H9 (cell line): ENCODE data around the gene UMPS. TPM values are rescaled to one million over a fixed set of nuclear protein-coding genes. Genes with fewer than 3 reads are reported as not detected.

ENCODE experiments used
- DNase-seq: peaks from one replicate; pipeline ENCODE4 v3.0.0-alpha.2; 2017
- H2AFZ ChIP-seq: one replicate; pipeline ENCODE4 v1.6.1; 2013; ENCODE audit warnings: mild to moderate bottlenecking, low read length, control low read depth, moderate library complexity
- H2AK5ac ChIP-seq: 2 replicates; pipeline ENCODE4 v1.6.1; 2013; ENCODE audit warnings: low read length, control low read depth, mixed read lengths; ENCODE audit not compliant: insufficient read length
- H2BK120ac ChIP-seq: one replicate; pipeline ENCODE4 v1.6.1; 2013; ENCODE audit warnings: low read depth, mild to moderate bottlenecking, low read length, control low read depth, inconsistent platforms; ENCODE audit not compliant: poor library complexity, severe bottlenecking
- H2BK12ac ChIP-seq: 2 replicates; pipeline ENCODE4 v1.6.1; 2013; ENCODE audit warnings: low read length, control low read depth, mixed read lengths, low read depth; ENCODE audit not compliant: insufficient read length
- H2BK15ac ChIP-seq: 2 replicates; pipeline ENCODE4 v1.6.1; 2013; ENCODE audit warnings: low read depth, low read length, control low read depth
- H2BK20ac ChIP-seq: one replicate; pipeline ENCODE4 v1.6.1; 2013; ENCODE audit warnings: low read depth, mild to moderate bottlenecking, low read length, control low read depth, inconsistent platforms; ENCODE audit not compliant: poor library complexity, severe bottlenecking
- H2BK5ac ChIP-seq: 2 replicates; pipeline ENCODE4 v1.6.1; 2013; ENCODE audit warnings: low read length, control low read depth, mixed read lengths; ENCODE audit not compliant: insufficient read length
- H3K14ac ChIP-seq: 2 replicates; pipeline ENCODE4 v1.6.1; 2013; ENCODE audit warnings: low read length, control low read depth; ENCODE audit not compliant: insufficient read depth
- H3K18ac ChIP-seq: 2 replicates; pipeline ENCODE4 v1.6.1; 2013; ENCODE audit warnings: low read depth, mild to moderate bottlenecking, mixed read lengths, low read length, control low read depth; ENCODE audit not compliant: insufficient read length
- H3K23ac ChIP-seq: 2 replicates; pipeline ENCODE4 v1.6.1; 2013; ENCODE audit warnings: low read length, control low read depth, mixed read lengths, low read depth; ENCODE audit not compliant: insufficient read length
- H3K23me2 ChIP-seq: 2 replicates; pipeline ENCODE4 v1.6.1; 2013; ENCODE audit warnings: low read depth, mild to moderate bottlenecking, mixed read lengths, low read length, control low read depth; ENCODE audit not compliant: insufficient read length, poor library complexity, severe bottlenecking
- H3K27ac ChIP-seq: 2 replicates; pipeline ENCODE4 v1.5.1; 2013; ENCODE audit warnings: low read length, control low read depth, mixed read lengths, low read depth; ENCODE audit not compliant: insufficient read length
- H3K27me3 ChIP-seq: 2 replicates; pipeline ENCODE4 v1.6.1; 2013; ENCODE audit warnings: low read length, control low read depth, inconsistent platforms; ENCODE audit not compliant: insufficient read depth
- H3K4ac ChIP-seq: 2 replicates; pipeline ENCODE4 v1.6.1; 2013; ENCODE audit warnings: low read depth, mild to moderate bottlenecking, control low read depth, inconsistent platforms, low read length, moderate library complexity
- H3K4me1 ChIP-seq: 2 replicates; pipeline ENCODE4 v1.6.1; 2013; ENCODE audit warnings: low read length, control low read depth, inconsistent platforms; ENCODE audit not compliant: insufficient read depth
- H3K4me2 ChIP-seq: 2 replicates; pipeline ENCODE4 v1.6.1; 2013; ENCODE audit warnings: low read length, control low read depth, mixed read lengths; ENCODE audit not compliant: insufficient read length, insufficient read depth
- H3K56ac ChIP-seq: 2 replicates; pipeline ENCODE4 v1.6.1; 2013; ENCODE audit warnings: low read depth, mild to moderate bottlenecking, mixed read lengths, low read length, control low read depth; ENCODE audit not compliant: insufficient read length
- H3K79me1 ChIP-seq: 2 replicates; pipeline ENCODE4 v1.6.1; 2013; ENCODE audit warnings: low read depth, mild to moderate bottlenecking, moderate library complexity, low read length, control low read depth, inconsistent platforms; ENCODE audit not compliant: insufficient read depth, poor library complexity, severe bottlenecking
- H3K79me2 ChIP-seq: 2 replicates; pipeline ENCODE4 v1.6.1; 2013; ENCODE audit warnings: low read length, control low read depth, inconsistent platforms; ENCODE audit not compliant: insufficient read depth
- H3K9ac ChIP-seq: 2 replicates; pipeline ENCODE4 v1.6.1; 2013; ENCODE audit warnings: low read length, control low read depth, mixed read lengths; ENCODE audit not compliant: insufficient read length; ENCODE audit errors: extremely low read depth
- H3K9me3 ChIP-seq: one replicate; pipeline ENCODE4 v1.6.1; 2013; ENCODE audit warnings: low read depth, low read length, inconsistent platforms; ENCODE audit not compliant: control insufficient read depth
- H3T11ph ChIP-seq: one replicate; pipeline ENCODE4 v1.6.1; 2013; ENCODE audit warnings: mild to moderate bottlenecking, low read length, control low read depth, inconsistent platforms
- H4K20me1 ChIP-seq: one replicate; pipeline ENCODE4 v1.6.1; 2013; ENCODE audit not compliant: control insufficient read depth, insufficient read length, insufficient read depth
- H4K5ac ChIP-seq: 2 replicates; pipeline ENCODE4 v1.6.1; 2013; ENCODE audit warnings: low read depth, mild to moderate bottlenecking, mixed read lengths, low read length, control low read depth; ENCODE audit not compliant: insufficient read length
- H4K8ac ChIP-seq: replicated peaks from 2 replicates; pipeline ENCODE4 v1.6.1; 2013; ENCODE audit warnings: low read length, control low read depth, mixed read lengths, low read depth; ENCODE audit not compliant: insufficient read length
- H4K91ac ChIP-seq: 2 replicates; pipeline ENCODE4 v1.6.1; 2013; ENCODE audit warnings: low read depth, mild to moderate bottlenecking, moderate library complexity, mixed read lengths, low read length, control low read depth; ENCODE audit not compliant: insufficient read length
- H3K27ac Mint-ChIP-seq, 3 experiments: 2 replicates in 2 of 3; 3 replicates in 1 of 3; pipeline ENCODE4 v1.8.0; 2020 to 2021; ENCODE audit warnings: mixed read lengths in 3 of 3, mild to moderate bottlenecking in 1 of 3, moderate library complexity in 1 of 3
- H3K27me3 Mint-ChIP-seq: 2 replicates; pipeline ENCODE4 v1.8.0; 2021; ENCODE audit warnings: low read depth, mild to moderate bottlenecking, moderate library complexity, mixed read lengths
- H3K36me3 Mint-ChIP-seq, 3 experiments: 2 replicates in 2 of 3; 3 replicates in 1 of 3; pipeline ENCODE4 v1.8.0; 2020 to 2021; ENCODE audit warnings: low read depth in 3 of 3, mixed read lengths in 3 of 3; ENCODE audit not compliant: insufficient read depth in 1 of 3
- H3K4me1 Mint-ChIP-seq, 2 experiments: 2 replicates each; pipeline ENCODE4 v1.8.0; 2020; ENCODE audit warnings: mixed read lengths in 2 of 2
- H3K4me3 Mint-ChIP-seq, 2 experiments: 2 replicates in 1 of 2; 3 replicates in 1 of 2; pipeline ENCODE4 v1.8.0; 2020 to 2021; ENCODE audit warnings: mild to moderate bottlenecking in 2 of 2, mixed read lengths in 2 of 2, moderate library complexity in 1 of 2
- H3K9me3 Mint-ChIP-seq, 2 experiments: 2 replicates in 1 of 2; 3 replicates in 1 of 2; pipeline ENCODE4 v1.8.0; 2020; ENCODE audit warnings: mild to moderate bottlenecking in 2 of 2, mixed read lengths in 2 of 2, moderate library complexity in 1 of 2
- WGBS: extraction: QIAGEN DNeasy Blood & Tissue Kit; methylation state at CpG from one replicate; pipeline ENCODE4 v1.1.7; 2013; ENCODE audit warnings: missing lambda C conversion rate, low lambda C conversion rate, mixed read lengths; ENCODE audit not compliant: insufficient read length; ENCODE audit errors: extremely low coverage; 5-methylcytosine and 5-hydroxymethylcytosine counted together
- total RNA-seq: library from RNA; stranded (reverse); gene quantifications from 2 replicates; pipeline ENCODE4 v1.2.1, GENCODE V29; 2021
- TF ChIP-seq, protein P1 (sequence below): fragments of 200-600 bp; sonication (generic); conservative IDR thresholded peaks from 3 replicates; pipeline ENCODE4 v1.8.0; 2021; ENCODE audit warnings: antibody characterized with exemption, mild to moderate bottlenecking

UMPS gene
- total RNA-seq, 1 experiment from 2014 or later: 65.4 TPM

DNA sequence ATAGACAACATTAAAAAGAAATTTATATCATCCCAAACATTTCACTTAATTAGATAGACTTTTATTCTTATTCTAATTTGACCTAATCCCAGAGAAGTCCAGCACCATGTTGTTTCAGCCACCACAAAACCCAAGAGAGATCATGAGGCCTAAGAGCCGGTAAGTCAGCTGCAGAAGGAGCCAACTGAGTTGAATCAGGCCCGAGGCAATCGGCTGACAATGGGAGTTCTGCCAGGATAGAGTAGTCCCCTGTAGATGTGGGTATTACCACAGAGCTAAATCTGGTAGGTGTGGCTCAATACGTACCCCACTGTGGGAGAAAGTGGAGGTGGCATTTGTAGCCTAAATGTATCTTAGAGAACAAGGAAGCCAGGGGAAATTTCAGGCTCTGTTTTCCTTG is 49.7 kb upstream of the UMPS start:
- Histone ChIP-seq H3K4ac (no peak overlapping the region), H3K23me2 (no peaks in the 10 kb centered on the region), H3K79me2 (no peaks in the 10 kb centered on the region), H2BK20ac (no peak overlapping the region), H3K9me3 (no peaks in the 10 kb centered on the region), H3K14ac (no peak overlapping the region), H3K18ac (no peak overlapping the region), H3K4me1 (no peaks in the 10 kb centered on the region; the same call in 1 of the 2 replicates), H3K4me2 (no peak overlapping the region), H2AK5ac (no peak overlapping the region), H2BK5ac (no peak overlapping the region), H4K8ac (no peak overlapping the region), H3K9ac (no peak overlapping the region), H2AFZ (no peak overlapping the region), H2BK120ac (no peak overlapping the region), H2BK12ac (no peak overlapping the region), H3K27me3 (no peaks in the 10 kb centered on the region), H3K79me1 (no peaks in the 10 kb centered on the region), H3K27ac (no peak overlapping the region), H3K56ac (no peak overlapping the region), H3T11ph (no peak overlapping the region), H2BK15ac (no peak overlapping the region), H4K20me1 (no peaks in the 10 kb centered on the region), H4K91ac (no peak overlapping the region), H3K23ac (no peak overlapping the region), H4K5ac (no peak overlapping the region)
- Mint-ChIP-seq H3K27ac (no peak overlapping the region), H3K4me3 (no peak overlapping the region), H3K9me3 (no peaks in the 10 kb centered on the region), H3K27me3 (no peaks in the 10 kb centered on the region; the same call in 1 of the 2 replicates), H3K36me3 (no peaks in the 10 kb centered on the region), H3K4me1 (0 out of 4 replicates have a peak, but pooled peaks cover 0 to 4% of the 10 kb centered on the region in 2 experiments)
- TF ChIP-seq, protein P1, sequence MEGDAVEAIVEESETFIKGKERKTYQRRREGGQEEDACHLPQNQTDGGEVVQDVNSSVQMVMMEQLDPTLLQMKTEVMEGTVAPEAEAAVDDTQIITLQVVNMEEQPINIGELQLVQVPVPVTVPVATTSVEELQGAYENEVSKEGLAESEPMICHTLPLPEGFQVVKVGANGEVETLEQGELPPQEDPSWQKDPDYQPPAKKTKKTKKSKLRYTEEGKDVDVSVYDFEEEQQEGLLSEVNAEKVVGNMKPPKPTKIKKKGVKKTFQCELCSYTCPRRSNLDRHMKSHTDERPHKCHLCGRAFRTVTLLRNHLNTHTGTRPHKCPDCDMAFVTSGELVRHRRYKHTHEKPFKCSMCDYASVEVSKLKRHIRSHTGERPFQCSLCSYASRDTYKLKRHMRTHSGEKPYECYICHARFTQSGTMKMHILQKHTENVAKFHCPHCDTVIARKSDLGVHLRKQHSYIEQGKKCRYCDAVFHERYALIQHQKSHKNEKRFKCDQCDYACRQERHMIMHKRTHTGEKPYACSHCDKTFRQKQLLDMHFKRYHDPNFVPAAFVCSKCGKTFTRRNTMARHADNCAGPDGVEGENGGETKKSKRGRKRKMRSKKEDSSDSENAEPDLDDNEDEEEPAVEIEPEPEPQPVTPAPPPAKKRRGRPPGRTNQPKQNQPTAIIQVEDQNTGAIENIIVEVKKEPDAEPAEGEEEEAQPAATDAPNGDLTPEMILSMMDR: no peak
- WGBS: no CpG with 5 or more reads among the region's 4 CpGs
- DNase-seq: no peak
